ENCODE results near the gene STATH. TPM values are rescaled to one million over a fixed set of nuclear protein-coding genes. Genes with fewer than 3 reads are reported as not detected.
"Not testable (repeated sequence)": the region's sequence is repeated elsewhere in the genome, so short reads cannot be mapped to it uniquely, and the experiment has no call there.

STATH gene
- total RNA-seq, 2 donors from 2014 or later = not detected

DNA sequence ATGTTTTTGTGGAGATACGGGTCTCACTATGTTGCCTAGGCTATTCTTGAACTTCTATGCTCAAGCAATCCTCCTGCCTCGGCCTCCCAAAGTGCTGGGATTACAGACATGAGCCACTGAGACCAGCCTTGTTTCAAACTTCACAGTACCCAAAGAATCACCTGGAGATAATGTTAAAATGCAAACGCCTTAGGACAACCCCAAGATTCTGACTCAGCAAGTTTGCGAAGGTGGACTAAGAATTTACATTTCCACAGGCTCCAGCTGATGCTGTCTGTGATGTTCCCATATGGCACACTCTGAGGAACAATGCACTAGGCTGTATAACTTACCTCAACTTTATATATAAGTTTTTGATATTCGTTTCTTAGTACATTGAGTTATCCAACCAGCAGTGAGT is 984 bp upstream of the STATH start:
- Histone ChIP-seq H3K4me1 (replicated peaks) (no peaks in the 10 kb centered on the region), H3K27me3 (replicated peaks; ENCODE audit: insufficient read depth) (no peaks in the 10 kb centered on the region), H3K36me3 (no peaks in the 10 kb centered on the region), H3K9me3 (no peaks in the 10 kb centered on the region), H3K27ac (no peak overlapping the region), H3K4me3 (no peak overlapping the region)
- DNase-seq (ENCODE audit: low spot score) = no peak
- intact Hi-C loops (cut with DNase I) = no loop called here
- TF ChIP-seq POLR2A (IDR thresholded peaks at IDR 0.05) = no peak
- TF ChIP-seq CTCF (IDR thresholded peaks at IDR 0.05) = no peak
- no peak for TF ChIP-seq POLR2AphosphoS5 (IDR thresholded peaks at IDR 0.05)
- 92% methylated on average over 5 of the region's 5 CpGs for WGBS

DNA sequence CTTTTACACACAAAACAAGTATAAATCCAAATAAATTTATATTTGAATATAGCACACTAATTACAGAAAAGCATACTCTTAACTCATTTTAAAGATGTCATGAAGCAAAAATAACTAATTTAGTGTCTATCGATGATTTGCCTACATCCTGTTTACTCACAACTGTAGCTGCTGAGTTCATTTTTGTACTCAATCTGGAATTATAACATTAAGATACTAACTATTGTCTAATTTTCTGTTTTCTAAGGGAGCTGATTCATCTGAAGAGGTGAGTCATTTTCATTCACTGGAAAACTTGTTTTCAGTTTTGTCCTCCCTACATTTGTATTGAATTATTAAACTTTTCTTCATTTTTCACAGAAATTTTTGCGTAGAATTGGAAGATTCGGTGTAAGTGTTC is 3.7 kb downstream of the STATH start:
- Histone ChIP-seq H3K36me3 (no peaks in the 10 kb centered on the region), H3K4me3 (no peak overlapping the region), H3K9me3 (no peaks in the 10 kb centered on the region), H3K4me1 (replicated peaks) (no peaks in the 10 kb centered on the region), H3K27ac (no peak overlapping the region), H3K27me3 (replicated peaks; ENCODE audit: insufficient read depth) (no peaks in the 10 kb centered on the region)
- no peak for TF ChIP-seq CTCF (IDR thresholded peaks at IDR 0.05)
- no peak for TF ChIP-seq POLR2AphosphoS5 (IDR thresholded peaks at IDR 0.05)
- TF ChIP-seq POLR2A (IDR thresholded peaks at IDR 0.05) = no peak
- intact Hi-C loops (cut with DNase I) = no loop called here
- DNase-seq (ENCODE audit: low spot score) = no peak
- 92% methylated on average over 3 of the region's 3 CpGs for WGBS

- no peaks in the 10 kb centered on the region for H3K9me3 ChIP-seq
- H3K4me1 ChIP-seq (replicated peaks) = no peaks in the 10 kb centered on the region
- no peaks in the 10 kb centered on the region for H3K36me3 ChIP-seq
- TF ChIP-seq CTCF (IDR thresholded peaks at IDR 0.05) = no peak
- TF ChIP-seq POLR2AphosphoS5 (IDR thresholded peaks at IDR 0.05) = no peak
- TF ChIP-seq POLR2A (IDR thresholded peaks at IDR 0.05) = no peak
- H3K4me3 ChIP-seq = no peak overlapping the region
- H3K27ac ChIP-seq = no peak overlapping the region
- intact Hi-C loops (cut with DNase I) = no loop called here
- WGBS = 92% methylated on average over 1 of the region's 1 CpG
- H3K27me3 ChIP-seq (replicated peaks; ENCODE audit: insufficient read depth) = no peaks in the 10 kb centered on the region
- no peak for DNase-seq (ENCODE audit: low spot score)
Measured at GRCh38 chr4:70000711-70001110, 4.9 kb downstream of the STATH start.

DNA sequence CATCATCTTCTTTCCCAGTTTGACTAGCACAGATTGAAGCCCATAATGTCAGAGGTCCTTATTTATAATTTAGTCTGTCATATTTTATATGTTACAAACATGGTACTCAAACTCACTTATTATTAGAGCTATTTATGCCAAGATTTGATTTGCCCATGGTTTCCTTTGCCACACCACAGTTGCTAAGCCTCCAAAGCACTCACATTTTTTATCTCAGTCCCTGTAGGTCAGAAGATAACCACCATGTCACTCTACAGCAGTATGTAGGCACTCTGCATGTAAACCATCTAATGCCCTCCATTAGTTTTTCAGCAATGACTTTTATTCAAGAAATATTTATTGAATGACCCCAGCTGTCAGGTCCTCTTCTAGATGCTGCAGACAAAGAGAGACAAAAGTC is 6.7 kb downstream of the STATH start:
- TF ChIP-seq POLR2AphosphoS5 (IDR thresholded peaks at IDR 0.05) = no peak
- TF ChIP-seq POLR2A (IDR thresholded peaks at IDR 0.05) = no peak
- TF ChIP-seq CTCF (IDR thresholded peaks at IDR 0.05) = no peak
- intact Hi-C loops (cut with DNase I) = no loop called here

DNA sequence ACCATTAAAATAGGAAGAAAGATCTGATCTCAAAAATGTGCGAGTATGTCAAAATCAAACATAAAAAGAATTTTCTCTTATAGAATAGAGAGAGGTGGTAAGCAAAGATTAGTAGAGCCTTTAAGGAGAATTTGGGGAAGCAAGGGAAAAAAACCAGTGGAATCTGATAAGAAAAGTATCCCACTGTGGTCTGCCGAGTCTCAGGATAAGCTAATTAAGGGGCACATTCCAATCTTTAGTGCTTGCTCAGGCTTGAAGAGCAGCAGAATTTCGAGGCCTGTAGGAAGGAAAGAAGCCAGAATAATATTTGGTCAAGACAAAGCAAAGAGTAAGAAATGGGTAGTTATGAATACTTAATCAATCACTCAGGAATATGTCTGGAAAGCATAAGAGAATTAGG is 13.0 kb downstream of the STATH start:
- intact Hi-C loops (cut with DNase I) = no loop called here
- WGBS = 55% methylated on average over 3 of the region's 3 CpGs
- Histone ChIP-seq H3K27ac (no peak overlapping the region), H3K4me3 (no peak overlapping the region), H3K36me3 (no peaks in the 10 kb centered on the region), H3K27me3 (replicated peaks; ENCODE audit: insufficient read depth) (no peaks in the 10 kb centered on the region), H3K4me1 (replicated peaks) (no peaks in the 10 kb centered on the region), H3K9me3 (no peaks in the 10 kb centered on the region)
- no peak for TF ChIP-seq CTCF (IDR thresholded peaks at IDR 0.05)
- no peak for TF ChIP-seq POLR2A (IDR thresholded peaks at IDR 0.05)
- no peak for TF ChIP-seq POLR2AphosphoS5 (IDR thresholded peaks at IDR 0.05)
- DNase-seq (ENCODE audit: low spot score) = no peak

More for the DNA sequence above, 6.7 kb downstream of the STATH start:
- no peaks in the 10 kb centered on the region for H3K4me1 ChIP-seq (replicated peaks)
- no peaks in the 10 kb centered on the region for H3K27me3 ChIP-seq (replicated peaks; ENCODE audit: insufficient read depth)
- H3K27ac ChIP-seq = no peak overlapping the region
- no peak for DNase-seq (ENCODE audit: low spot score)
- H3K36me3 ChIP-seq = no peaks in the 10 kb centered on the region
- H3K4me3 ChIP-seq = no peak overlapping the region
- H3K9me3 ChIP-seq = no peaks in the 10 kb centered on the region

- H3K36me3 ChIP-seq; H3K4me1 ChIP-seq (replicated peaks); H3K4me3 ChIP-seq; intact Hi-C loops (cut with DNase I); H3K9me3 ChIP-seq; H3K27me3 ChIP-seq (replicated peaks; ENCODE audit: insufficient read depth); DNase-seq (ENCODE audit: low spot score); H3K27ac ChIP-seq: not testable (repeated sequence)
- WGBS = 84% methylated on average over 10 of the region's 10 CpGs
Measured at GRCh38 chr4:70019006-70019405, 23.2 kb downstream of the STATH start.

All from prostate gland (tissue), 2 donors.